ENCODE results near the gene GALNT14. TPM values are rescaled to one million over a fixed set of nuclear protein-coding genes. Genes with fewer than 3 reads are reported as not detected.

Gene GALNT14
- total and polyA plus RNA-seq, 2 donors (not counting 1 experiment from before 2014, with no cell fraction given) = 0.15 to 0.83 TPM

- H3K27ac ChIP-seq (ENCODE audit: insufficient read depth, low read length) = no peak overlapping the region
- H3K36me3 ChIP-seq (ENCODE audit: control insufficient read depth, insufficient read depth, low read length) = no peaks in the 10 kb centered on the region
- H3K4me1 ChIP-seq (ENCODE audit: control insufficient read depth, extremely low read depth, insufficient read depth, low read length) = no peaks in the 10 kb centered on the region
- DNase-seq (ENCODE audit: low read depth in 2 of 2) = no peak
- H2AFZ ChIP-seq (ENCODE audit: low read length) = no peak overlapping the region
- no peaks in the 10 kb centered on the region for H3K9me3 ChIP-seq (ENCODE audit: control insufficient read depth, insufficient read depth, low read depth, low read length)
- H3K4me2 ChIP-seq (ENCODE audit: extremely low read depth, insufficient read depth, low read length) = no peak overlapping the region
- no peak overlapping the region for H3K4me3 ChIP-seq (replicated peaks in 1 of 4; ENCODE audit: control extremely low read depth in 1 of 4, insufficient read depth in 1 of 4, low read depth in 3 of 4, low read length in 4 of 4)
- H4K20me1 ChIP-seq (ENCODE audit: control insufficient read depth, extremely low read depth, insufficient read depth, low read length) = no peaks in the 10 kb centered on the region
- no peaks in the 10 kb centered on the region for H3K27me3 ChIP-seq (ENCODE audit: control insufficient read depth, insufficient read depth, low read length)
- H3K79me2 ChIP-seq (ENCODE audit: control insufficient read depth, insufficient read depth, low read length) = no peaks in the 10 kb centered on the region
- TF ChIP-seq, protein P1, sequence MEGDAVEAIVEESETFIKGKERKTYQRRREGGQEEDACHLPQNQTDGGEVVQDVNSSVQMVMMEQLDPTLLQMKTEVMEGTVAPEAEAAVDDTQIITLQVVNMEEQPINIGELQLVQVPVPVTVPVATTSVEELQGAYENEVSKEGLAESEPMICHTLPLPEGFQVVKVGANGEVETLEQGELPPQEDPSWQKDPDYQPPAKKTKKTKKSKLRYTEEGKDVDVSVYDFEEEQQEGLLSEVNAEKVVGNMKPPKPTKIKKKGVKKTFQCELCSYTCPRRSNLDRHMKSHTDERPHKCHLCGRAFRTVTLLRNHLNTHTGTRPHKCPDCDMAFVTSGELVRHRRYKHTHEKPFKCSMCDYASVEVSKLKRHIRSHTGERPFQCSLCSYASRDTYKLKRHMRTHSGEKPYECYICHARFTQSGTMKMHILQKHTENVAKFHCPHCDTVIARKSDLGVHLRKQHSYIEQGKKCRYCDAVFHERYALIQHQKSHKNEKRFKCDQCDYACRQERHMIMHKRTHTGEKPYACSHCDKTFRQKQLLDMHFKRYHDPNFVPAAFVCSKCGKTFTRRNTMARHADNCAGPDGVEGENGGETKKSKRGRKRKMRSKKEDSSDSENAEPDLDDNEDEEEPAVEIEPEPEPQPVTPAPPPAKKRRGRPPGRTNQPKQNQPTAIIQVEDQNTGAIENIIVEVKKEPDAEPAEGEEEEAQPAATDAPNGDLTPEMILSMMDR (conservative IDR thresholded peaks at IDR 0.05 in 1 of 2, IDR thresholded peaks at IDR 0.05 in 1 of 2; ENCODE audit: low read depth in 1 of 2, low read length in 2 of 2) = no peak
- no peak for TF ChIP-seq EZH2 (IDR thresholded peaks at IDR 0.05; ENCODE audit: low read length, missing control alignments)
- H3K9ac ChIP-seq (ENCODE audit: insufficient read depth, low read length) = no peak overlapping the region
Observed at GRCh38 chr2:30998672-30999071, 139.6 kb downstream of the GALNT14 start.

DNA sequence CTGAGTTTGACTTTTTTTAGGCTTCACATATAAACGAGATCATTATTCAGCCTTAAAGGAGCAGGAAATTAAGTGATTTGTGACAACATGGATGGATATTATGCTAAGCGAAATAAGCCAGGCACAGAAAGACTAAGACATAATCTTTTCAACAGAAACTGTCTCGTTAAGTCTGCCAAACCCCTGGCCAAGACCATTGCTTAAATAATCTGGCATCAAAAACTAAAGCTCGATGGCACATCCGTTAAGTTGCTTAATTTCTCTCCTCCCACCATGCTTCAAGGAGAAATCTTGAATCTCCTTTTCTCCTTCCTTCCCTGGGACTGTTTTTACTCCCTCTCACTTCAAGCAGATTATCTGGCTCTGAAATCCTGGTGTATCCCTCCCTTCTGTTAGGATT lies 140.3 kb downstream of the GALNT14 start:
- Histone ChIP-seq H3K27ac (ENCODE audit: insufficient read depth, low read length) (no peak overlapping the region), H3K9ac (ENCODE audit: insufficient read depth, low read length) (no peak overlapping the region), H3K9me3 (ENCODE audit: control insufficient read depth, insufficient read depth, low read depth, low read length) (no peaks in the 10 kb centered on the region), H3K4me1 (ENCODE audit: control insufficient read depth, extremely low read depth, insufficient read depth, low read length) (no peaks in the 10 kb centered on the region), H4K20me1 (ENCODE audit: control insufficient read depth, extremely low read depth, insufficient read depth, low read length) (no peaks in the 10 kb centered on the region), H3K4me2 (ENCODE audit: extremely low read depth, insufficient read depth, low read length) (no peak overlapping the region), H3K4me3 (replicated peaks in 1 of 4; ENCODE audit: control extremely low read depth in 1 of 4, insufficient read depth in 1 of 4, low read depth in 3 of 4, low read length in 4 of 4) (no peak overlapping the region), H3K36me3 (ENCODE audit: control insufficient read depth, insufficient read depth, low read length) (no peaks in the 10 kb centered on the region), H2AFZ (ENCODE audit: low read length) (no peak overlapping the region), H3K79me2 (ENCODE audit: control insufficient read depth, insufficient read depth, low read length) (no peaks in the 10 kb centered on the region), H3K27me3 (ENCODE audit: control insufficient read depth, insufficient read depth, low read length) (no peaks in the 10 kb centered on the region)
- no peak for DNase-seq (ENCODE audit: low read depth in 2 of 2)
- TF ChIP-seq, protein P1 (conservative IDR thresholded peaks at IDR 0.05 in 1 of 2, IDR thresholded peaks at IDR 0.05 in 1 of 2; ENCODE audit: low read depth in 1 of 2, low read length in 2 of 2) = no peak
- no peak for TF ChIP-seq EZH2 (IDR thresholded peaks at IDR 0.05; ENCODE audit: low read length, missing control alignments)

DNA sequence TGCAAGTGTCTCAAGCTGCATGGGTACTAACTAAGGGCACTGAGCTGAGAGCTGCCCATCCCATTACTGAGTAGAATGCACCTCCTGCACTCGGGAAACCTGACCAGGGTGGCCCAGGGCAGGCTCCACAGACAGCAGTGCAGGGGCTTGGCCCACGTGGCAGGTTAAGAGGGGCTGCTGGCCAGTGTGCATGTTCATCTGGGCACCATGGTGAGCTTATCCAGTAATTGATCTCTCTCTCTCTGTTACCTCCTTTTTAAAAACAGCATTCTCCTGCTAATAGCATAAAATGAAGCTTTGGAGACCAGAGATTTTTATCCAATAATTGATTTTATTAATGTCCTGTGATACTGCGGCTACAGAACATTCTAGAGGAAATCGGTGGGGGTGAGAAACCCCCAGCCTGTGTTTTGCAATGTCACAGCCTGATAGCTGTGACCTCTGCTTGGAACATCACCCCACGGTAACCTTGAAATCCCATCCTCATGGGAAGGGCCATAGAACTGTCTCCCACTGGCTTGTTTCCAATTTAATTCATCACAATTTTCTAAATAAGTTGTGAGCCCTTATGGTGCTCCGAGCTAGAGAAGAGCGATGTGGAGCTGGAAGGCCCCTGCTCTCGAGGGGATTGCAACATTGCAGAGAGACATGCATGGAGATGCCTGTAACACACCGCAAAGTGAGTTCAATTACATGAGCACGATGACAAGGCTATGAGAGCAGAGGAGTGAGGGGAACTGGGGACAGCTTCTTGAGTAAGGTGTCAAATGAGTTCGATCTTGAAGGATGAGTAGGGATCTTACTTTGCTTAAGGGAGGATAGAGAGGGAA lies 143.8 kb downstream of the GALNT14 start:
- no peak for DNase-seq (ENCODE audit: low read depth in 2 of 2)
- Histone ChIP-seq H4K20me1 (ENCODE audit: control insufficient read depth, extremely low read depth, insufficient read depth, low read length) (no peaks in the 10 kb centered on the region), H3K9me3 (ENCODE audit: control insufficient read depth, insufficient read depth, low read depth, low read length) (no peaks in the 10 kb centered on the region), H3K27me3 (ENCODE audit: control insufficient read depth, insufficient read depth, low read length) (no peaks in the 10 kb centered on the region), H3K27ac (ENCODE audit: insufficient read depth, low read length) (no peak overlapping the region), H3K79me2 (ENCODE audit: control insufficient read depth, insufficient read depth, low read length) (no peaks in the 10 kb centered on the region), H3K4me1 (ENCODE audit: control insufficient read depth, extremely low read depth, insufficient read depth, low read length) (no peaks in the 10 kb centered on the region), H3K36me3 (ENCODE audit: control insufficient read depth, insufficient read depth, low read length) (no peaks in the 10 kb centered on the region), H3K9ac (ENCODE audit: insufficient read depth, low read length) (no peak overlapping the region), H3K4me3 (replicated peaks in 1 of 4; ENCODE audit: control extremely low read depth in 1 of 4, insufficient read depth in 1 of 4, low read depth in 3 of 4, low read length in 4 of 4) (no peak overlapping the region), H3K4me2 (ENCODE audit: extremely low read depth, insufficient read depth, low read length) (no peak overlapping the region), H2AFZ (ENCODE audit: low read length) (no peak overlapping the region)
- TF ChIP-seq, protein P1 (conservative IDR thresholded peaks at IDR 0.05 in 1 of 2, IDR thresholded peaks at IDR 0.05 in 1 of 2; ENCODE audit: low read depth in 1 of 2, low read length in 2 of 2) = no peak
- TF ChIP-seq EZH2 (IDR thresholded peaks at IDR 0.05; ENCODE audit: low read length, missing control alignments) = no peak

Data from fibroblast of lung (primary cell).